ENCODE results near the gene SUV39H2.

SUV39H2 gene

GRCh38 chr10:14889318-14889717 is 10.7 kb downstream of the SUV39H2 start:
- no peaks in the 10 kb centered on the region for H3K9me3 ChIP-seq (ENCODE audit: insufficient read depth, low read depth, low read length)

GRCh38 chr10:14891151-14891550 is 12.5 kb downstream of the SUV39H2 start:
- Histone ChIP-seq H3K9me3 (ENCODE audit: insufficient read depth, low read depth, low read length) (no peaks in the 10 kb centered on the region), H3K4me1 (ENCODE audit: insufficient read depth, low read length, poor library complexity, severe bottlenecking) (peaks cover 29% of the 10 kb centered on the region), H3K36me3 (ENCODE audit: insufficient read depth, low read length) (peaks cover 17% of the 10 kb centered on the region), H3K4me2 (ENCODE audit: low read depth, low read length, poor library complexity, severe bottlenecking) (no peak overlapping the region), H4K20me1 (ENCODE audit: insufficient read depth, low read length, poor library complexity, severe bottlenecking) (peaks cover 43% of the 10 kb centered on the region), H3K79me2 (ENCODE audit: insufficient read depth, low read length) (peaks cover 96% of the 10 kb centered on the region), H3K27me3 (ENCODE audit: insufficient read depth, low read length, poor library complexity, severe bottlenecking) (no peaks in the 10 kb centered on the region), H3K9ac (ENCODE audit: low read depth, low read length, poor library complexity, severe bottlenecking) (no peak overlapping the region), H2AFZ (ENCODE audit: low read length) (no peak overlapping the region), H3F3A (ENCODE audit: low read depth) (no peaks in the 10 kb centered on the region), H3K4me3 (ENCODE audit: low read length, poor library complexity, severe bottlenecking) (no peak overlapping the region), H3K9me2 (replicated peaks; ENCODE audit: low read depth, low read length) (no peaks in the 10 kb centered on the region)
- TF ChIP-seq CTCF (conservative IDR thresholded peaks at IDR 0.05; ENCODE audit: low read length): no peak
- TF ChIP-seq EZH2phosphoT487 (IDR thresholded peaks at IDR 0.05; ENCODE audit: borderline replicate concordance): no peak

More at GRCh38 chr10:14889318-14889717, 10.7 kb downstream of the SUV39H2 start:
- Histone ChIP-seq H2AFZ (ENCODE audit: low read length) (no peak overlapping the region), H3F3A (ENCODE audit: low read depth) (no peaks in the 10 kb centered on the region), H3K36me3 (ENCODE audit: insufficient read depth, low read length) (peaks cover 20% of the 10 kb centered on the region), H4K20me1 (ENCODE audit: insufficient read depth, low read length, poor library complexity, severe bottlenecking) (peaks cover 56% of the 10 kb centered on the region), H3K79me2 (ENCODE audit: insufficient read depth, low read length) (peaks cover 97% of the 10 kb centered on the region), H3K9ac (ENCODE audit: low read depth, low read length, poor library complexity, severe bottlenecking) (peak overlapping the region; percentile 2), H3K4me3 (ENCODE audit: low read length, poor library complexity, severe bottlenecking) (peak overlapping the region; percentile 14), H3K4me2 (ENCODE audit: low read depth, low read length, poor library complexity, severe bottlenecking) (peak overlapping the region; percentile 48), H3K27me3 (ENCODE audit: insufficient read depth, low read length, poor library complexity, severe bottlenecking) (no peaks in the 10 kb centered on the region), H3K4me1 (ENCODE audit: insufficient read depth, low read length, poor library complexity, severe bottlenecking) (peaks cover 47% of the 10 kb centered on the region), H3K9me2 (replicated peaks; ENCODE audit: low read depth, low read length) (no peaks in the 10 kb centered on the region)
- peak; percentile 65 for TF ChIP-seq CTCF (conservative IDR thresholded peaks at IDR 0.05; ENCODE audit: low read length)
- TF ChIP-seq EZH2phosphoT487 (IDR thresholded peaks at IDR 0.05; ENCODE audit: borderline replicate concordance): no peak

- Histone ChIP-seq H3K79me2 (ENCODE audit: insufficient read depth, low read length) (peaks cover 10% of the 10 kb centered on the region), H4K20me1 (ENCODE audit: insufficient read depth, low read length, poor library complexity, severe bottlenecking) (peaks cover 9% of the 10 kb centered on the region), H3F3A (ENCODE audit: low read depth) (no peaks in the 10 kb centered on the region), H3K4me1 (ENCODE audit: insufficient read depth, low read length, poor library complexity, severe bottlenecking) (no peaks in the 10 kb centered on the region), H3K36me3 (ENCODE audit: insufficient read depth, low read length) (peaks cover 95% of the 10 kb centered on the region), H2AFZ (ENCODE audit: low read length) (no peak overlapping the region), H3K9ac (ENCODE audit: low read depth, low read length, poor library complexity, severe bottlenecking) (no peak overlapping the region), H3K4me3 (ENCODE audit: low read length, poor library complexity, severe bottlenecking) (no peak overlapping the region), H3K27me3 (ENCODE audit: insufficient read depth, low read length, poor library complexity, severe bottlenecking) (no peaks in the 10 kb centered on the region), H3K9me3 (ENCODE audit: insufficient read depth, low read depth, low read length) (no peaks in the 10 kb centered on the region), H3K9me2 (replicated peaks; ENCODE audit: low read depth, low read length) (no peaks in the 10 kb centered on the region), H3K4me2 (ENCODE audit: low read depth, low read length, poor library complexity, severe bottlenecking) (no peak overlapping the region)
- TF ChIP-seq EZH2phosphoT487 (IDR thresholded peaks at IDR 0.05; ENCODE audit: borderline replicate concordance) (no peak), CTCF (conservative IDR thresholded peaks at IDR 0.05; ENCODE audit: low read length) (peak; percentile 70)
These were observed 25.7 kb downstream of the SUV39H2 start for GRCh38 chr10:14904316-14904732.
